Activated CD4-positive, alpha-beta T cell treated with anti-CD3 and anti-CD28 coated beads for 24 hours (primary cell): ENCODE measurements around the gene ARPC5.

Source experiments
- DNase-seq, 2 donors: peaks; one replicate each; pipeline ENCODE4 v3.0.0-alpha.2; 2020; ENCODE audit warnings: low read depth in 2 of 2

Gene ARPC5

DNA sequence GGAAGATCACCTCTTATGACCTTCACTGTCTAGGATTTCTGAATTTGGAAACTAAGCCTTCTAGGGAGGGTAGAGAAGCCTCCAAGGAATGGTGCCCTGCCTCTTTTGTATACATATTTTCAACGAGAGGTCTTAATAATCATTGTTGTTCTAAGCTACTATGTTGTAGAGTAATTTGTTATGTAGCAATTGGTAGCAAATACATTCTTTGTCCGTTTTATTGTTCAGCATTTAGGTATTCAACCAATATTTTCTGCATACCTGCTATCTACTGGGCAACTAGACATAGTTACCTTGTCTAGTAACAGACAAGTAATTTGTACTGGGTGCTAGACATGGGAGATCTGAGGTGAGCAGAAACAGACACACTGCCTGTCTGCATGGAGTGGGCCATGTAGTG lies 24.6 kb downstream of the ARPC5 start:
- DNase-seq, result no peak

- no peak for DNase-seq
Measured at GRCh38 chr1:183609759-183610452, 25.7 kb downstream of the ARPC5 start.

DNA sequence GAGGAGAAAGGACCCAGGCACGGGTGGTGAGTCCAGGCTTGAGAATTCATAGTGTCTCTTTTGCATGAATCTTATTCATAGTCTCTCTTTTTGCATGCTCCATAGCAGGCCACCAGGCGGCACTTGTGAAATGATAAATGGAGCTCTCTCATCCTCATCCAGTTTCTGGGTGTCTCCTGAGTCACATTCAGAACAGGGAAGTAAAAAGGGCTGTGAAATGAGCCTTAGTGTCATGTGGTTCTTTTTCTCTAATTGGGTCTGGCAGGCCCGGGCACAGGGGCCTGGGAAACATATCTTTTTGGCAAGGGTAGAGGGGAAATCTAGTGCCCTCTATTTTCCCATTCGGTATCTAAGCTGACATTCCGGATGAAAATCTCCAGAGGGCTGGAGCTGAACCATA lies 26.3 kb downstream of the ARPC5 start:
- DNase-seq, result no peak

DNA sequence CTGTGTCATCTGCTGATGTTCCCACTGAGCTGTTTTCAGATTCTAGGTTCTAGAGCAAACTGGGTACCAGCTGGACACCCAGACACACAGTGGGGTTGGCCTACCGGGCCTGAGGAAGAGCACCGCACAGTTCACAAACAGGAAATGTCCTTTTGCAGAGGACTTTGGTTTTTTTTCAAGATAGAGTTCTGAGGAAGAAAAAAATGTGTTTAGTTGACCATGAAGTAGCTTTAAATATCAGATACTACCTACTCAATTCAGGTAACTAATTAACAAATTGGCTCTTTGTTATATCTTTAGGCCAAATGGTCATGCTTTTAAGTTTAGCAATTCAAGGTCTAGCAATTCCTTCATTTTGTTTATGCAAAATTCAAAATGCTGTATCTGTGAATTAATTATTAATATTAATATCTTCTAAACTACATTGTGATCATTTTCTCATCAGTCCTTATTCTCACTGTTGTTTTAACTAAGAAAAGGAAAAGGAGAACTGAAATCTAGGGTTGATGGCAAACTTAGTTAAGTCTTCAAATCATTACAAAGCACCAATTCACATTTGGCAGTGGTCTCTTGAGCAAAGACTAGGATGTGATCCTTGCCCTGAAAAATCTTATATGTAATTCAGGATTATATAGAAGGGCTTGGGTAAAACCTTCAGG lies 28.1 kb downstream of the ARPC5 start:
- no peak for DNase-seq

DNA sequence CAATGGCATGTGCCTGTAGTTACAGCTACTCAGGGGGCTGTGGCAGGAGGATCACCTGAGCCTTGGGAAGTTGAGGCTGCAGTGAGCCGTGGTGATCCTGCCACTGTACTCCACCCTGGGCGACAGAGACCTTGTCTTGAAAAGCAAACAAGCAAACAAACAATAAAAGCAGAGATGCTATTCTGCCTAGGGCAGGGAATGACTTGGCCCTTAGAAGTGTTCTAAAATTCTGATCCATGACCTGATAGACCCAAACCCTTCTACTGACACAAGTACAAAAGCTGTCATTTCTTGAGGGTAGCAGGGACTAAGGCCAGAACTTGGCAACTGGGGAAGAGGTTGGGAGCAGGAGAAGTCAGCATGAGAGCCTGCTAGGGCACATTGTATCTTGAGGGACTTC lies 29.7 kb downstream of the ARPC5 start:
- DNase-seq, result no peak

DNA sequence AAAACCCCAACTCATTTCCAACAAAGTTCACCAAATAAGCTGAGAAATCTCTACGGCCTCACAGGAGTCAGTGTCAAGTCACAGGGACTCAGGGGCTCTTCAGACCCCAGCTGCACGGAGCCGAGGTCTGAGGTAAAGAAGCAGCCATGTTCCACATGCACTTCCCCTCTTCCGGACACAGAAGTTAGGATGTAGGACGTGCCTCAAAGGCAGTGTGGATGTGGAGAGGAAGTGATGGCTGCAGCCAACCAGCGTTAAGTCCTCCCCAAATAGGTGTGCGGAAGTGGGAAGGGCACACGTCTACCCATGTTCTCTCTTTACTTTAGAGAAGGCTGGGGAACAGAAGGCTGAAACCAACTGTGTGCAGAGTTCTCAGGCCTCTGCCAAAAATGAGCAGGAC lies 30.8 kb downstream of the ARPC5 start:
- DNase-seq, result no peak

DNA sequence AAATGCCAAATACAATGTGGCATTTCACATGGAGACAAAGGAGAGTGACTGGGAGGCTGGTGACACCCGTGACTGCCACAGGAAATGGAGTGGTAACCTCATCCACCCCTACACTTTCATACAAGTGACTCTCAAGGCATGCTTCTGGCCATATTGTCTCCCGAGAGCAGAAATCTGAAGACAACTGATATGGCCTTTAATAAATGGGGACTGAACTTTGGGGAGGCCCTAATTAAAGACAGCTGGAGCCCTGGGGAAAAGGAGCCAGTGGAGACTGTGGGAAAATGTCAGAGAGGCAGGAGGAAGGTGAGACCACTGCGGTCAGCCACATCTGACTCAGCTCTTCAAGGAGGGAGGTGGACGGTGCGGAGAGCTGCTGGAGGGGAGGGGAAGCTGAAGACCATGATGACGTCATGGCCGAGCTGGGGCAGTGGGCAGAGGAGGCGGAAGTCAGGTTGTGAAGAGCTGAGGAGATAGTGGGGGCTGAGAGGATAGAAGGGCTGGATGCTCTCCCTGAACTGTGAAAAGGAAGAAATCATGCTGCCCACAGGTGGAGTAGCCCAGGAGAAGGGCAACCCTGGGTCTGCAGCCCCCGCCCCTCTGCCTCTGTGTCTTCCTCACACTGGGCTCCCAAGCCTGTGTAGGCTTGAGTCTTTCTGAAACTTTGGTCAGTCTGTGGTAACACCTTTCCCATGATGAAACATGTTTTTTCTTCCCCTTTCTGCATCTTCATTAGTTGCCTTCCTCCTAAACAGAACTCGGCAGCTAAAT lies 31.4 kb downstream of the ARPC5 start:
- no peak for DNase-seq

- no peak for DNase-seq
Measured at GRCh38 chr1:183602510-183602909, 33.1 kb downstream of the ARPC5 start.

DNA sequence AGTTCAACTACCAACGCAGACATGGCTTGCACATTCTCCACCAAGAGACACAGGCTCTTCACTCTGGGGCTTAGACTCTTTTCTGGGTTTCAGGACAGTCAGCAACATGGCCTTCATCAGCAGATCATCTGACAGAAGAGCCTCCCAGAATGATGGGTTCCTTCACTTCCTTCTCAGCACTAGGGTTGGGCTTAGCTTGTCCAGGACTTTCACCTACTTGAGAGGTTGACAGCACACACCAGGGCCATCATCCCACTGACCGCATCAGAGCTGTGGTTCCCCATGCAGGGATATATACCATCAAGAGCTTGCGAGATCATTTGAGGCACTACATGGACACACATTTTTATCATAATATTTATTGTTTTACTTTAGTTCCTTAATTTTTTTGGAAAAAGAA lies 34.9 kb downstream of the ARPC5 start:
- no peak for DNase-seq

- DNase-seq, result no peak
Measured at GRCh38 chr1:183600136-183600535, 35.4 kb downstream of the ARPC5 start.

GRCh38 chr1:183598386-183598785 lies 37.2 kb downstream of the ARPC5 start:
- DNase-seq, result no peak

- no peak for DNase-seq
Measured at GRCh38 chr1:183597656-183598347, 37.8 kb downstream of the ARPC5 start.

DNA sequence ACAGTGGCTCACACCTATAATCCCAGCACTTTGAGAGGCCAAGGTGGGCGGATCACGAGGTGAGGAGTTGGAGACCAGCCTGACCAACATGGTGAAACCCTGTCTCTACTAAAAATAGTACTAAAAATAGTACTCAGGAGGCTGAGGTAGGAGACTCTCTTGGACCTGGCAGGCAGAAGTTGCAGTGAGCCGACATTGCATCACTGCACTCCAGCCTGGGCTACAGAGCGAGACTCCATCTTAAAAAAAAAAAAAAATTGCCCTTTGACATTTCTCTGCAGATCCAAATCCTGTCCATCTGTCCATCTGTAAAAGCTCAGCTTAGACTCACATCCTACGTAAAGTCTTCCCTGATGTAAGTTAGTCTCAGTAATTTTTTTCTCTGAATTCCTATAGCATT lies 39.1 kb downstream of the ARPC5 start:
- no peak for DNase-seq

- DNase-seq, result no peak
Measured at GRCh38 chr1:183595537-183595936, 40.0 kb downstream of the ARPC5 start.

- DNase-seq, result no peak
Measured at GRCh38 chr1:183593356-183593755, 42.2 kb downstream of the ARPC5 start.

DNA sequence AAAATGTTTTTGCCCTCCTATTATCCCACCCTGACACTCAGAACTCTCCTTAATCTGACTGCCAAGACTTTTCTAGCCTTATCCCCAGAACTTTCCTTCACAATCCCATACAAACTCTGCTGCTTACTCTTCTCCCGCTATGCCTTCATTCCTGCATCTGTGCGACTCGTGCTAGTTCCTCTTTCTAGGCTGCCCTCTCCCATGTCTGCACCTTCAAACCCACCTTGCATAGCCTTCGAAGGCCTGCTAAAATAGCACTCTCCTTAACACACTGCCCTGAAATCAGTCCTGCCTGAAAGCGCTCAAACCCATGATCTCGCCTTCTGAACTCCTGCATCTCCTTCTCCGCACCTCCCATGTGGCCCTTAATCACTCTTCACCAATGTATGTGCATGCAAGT lies 42.9 kb downstream of the ARPC5 start:
- no peak for DNase-seq

DNA sequence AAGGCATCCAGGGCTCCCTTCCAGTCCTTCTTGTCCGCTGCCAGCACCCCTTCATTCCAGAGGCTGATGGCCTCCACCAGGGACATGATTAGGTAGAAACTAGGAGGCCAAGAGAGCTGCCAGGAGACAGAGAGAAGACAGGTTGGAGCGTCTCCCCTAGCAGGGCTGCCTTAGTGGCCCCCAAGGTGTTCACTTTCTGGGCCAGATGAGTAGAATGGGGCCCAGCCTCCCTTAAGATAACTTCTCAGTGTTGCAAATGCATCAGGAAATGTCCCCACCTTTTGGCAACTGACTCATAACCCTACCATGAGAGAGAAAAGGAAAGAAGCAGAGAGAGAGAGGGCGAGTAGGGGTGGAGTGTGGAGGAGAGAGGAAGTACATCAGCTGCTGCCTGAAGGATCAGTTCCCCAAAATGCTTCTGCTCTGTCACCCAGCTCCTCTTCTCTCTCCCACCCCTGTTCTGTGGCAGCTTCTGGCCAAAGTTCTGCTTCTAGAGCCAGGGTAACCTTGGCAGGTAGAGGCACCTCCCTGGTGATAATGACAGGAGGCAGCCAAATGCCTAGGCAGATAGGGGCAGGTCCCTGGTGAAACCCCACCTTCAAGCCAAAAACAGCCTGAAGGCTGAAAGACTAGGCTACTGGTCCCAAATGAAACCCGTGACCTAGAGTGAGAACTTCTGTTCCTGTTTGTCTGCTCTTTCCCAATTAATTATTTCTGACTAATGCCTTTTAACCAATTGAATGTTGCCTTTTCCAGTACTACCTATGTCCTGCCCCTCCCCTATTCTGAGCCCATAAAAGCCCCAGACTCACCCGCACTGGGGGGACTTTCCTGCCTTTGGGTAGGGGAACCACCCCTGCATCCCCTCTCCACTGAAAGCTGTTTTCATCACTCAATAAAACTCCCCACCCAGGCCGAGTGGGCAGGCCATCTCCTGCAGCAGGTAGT lies 45.1 kb downstream of the ARPC5 start, which contains the start of gene NCF2:
TSS of gene NCF2 (minus strand) at position 216 of the 948 bp plus-strand sequence. CDS start at position 86, 130 bp downstream.
- no peak for DNase-seq

DNA sequence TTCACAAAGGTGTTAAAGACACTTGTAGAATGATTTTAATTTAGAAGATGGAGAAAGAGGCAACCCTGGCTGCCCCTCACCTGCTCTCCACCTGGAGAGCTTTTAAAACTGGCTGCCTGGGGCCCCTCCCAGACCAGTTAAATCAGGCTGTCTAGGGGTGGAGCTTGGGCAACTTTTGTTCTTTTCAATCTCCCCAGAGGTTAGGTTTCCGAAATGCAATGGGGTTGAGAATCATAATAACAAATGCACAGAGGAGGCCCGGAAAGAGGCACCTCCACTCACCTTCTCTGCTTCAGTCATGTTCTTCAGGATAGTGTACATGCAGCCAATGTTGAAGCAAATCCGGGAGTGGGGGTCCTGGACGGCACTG lies 45.7 kb downstream of the ARPC5 start:
- no peak for DNase-seq

DNA sequence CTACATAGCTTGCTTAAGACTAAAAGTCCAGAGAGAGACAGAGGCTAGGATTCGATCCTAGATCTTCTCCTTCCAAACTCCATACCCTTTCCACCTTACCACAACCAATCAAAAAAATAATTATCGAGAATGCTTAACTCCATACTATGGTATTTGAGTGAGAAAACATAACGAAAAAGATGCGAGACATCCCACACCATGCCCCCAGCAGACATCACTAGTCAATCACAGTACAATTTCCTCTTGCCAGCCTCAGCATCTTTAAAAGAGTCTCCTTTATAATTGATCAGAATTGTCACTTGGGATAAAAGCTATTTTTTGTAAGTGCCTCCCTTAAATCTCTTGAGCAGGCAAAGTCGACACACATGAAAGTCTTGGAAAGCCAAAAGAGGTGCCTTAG lies 46.2 kb downstream of the ARPC5 start:
- DNase-seq, result no peak

DNA sequence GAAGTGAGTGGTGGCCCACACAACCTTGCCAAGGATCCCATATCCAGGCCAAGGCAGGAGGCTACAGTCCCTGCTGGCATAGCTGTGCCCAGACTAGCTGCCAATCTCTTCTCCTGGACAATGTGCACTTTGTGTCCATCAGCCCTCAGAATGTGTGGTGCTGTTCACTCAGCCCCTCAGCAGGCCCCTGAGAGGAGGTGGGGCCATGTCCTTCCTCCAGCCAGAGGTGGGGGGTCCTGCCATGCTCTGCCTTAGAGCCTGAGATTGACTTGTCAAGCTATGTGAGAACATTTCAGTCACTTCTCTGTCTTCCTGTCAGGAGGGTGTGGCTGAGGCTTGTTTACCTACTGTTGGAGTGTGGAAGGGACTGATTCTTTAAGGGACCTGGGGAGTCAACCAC lies 46.8 kb downstream of the ARPC5 start:
- DNase-seq, result no peak

DNA sequence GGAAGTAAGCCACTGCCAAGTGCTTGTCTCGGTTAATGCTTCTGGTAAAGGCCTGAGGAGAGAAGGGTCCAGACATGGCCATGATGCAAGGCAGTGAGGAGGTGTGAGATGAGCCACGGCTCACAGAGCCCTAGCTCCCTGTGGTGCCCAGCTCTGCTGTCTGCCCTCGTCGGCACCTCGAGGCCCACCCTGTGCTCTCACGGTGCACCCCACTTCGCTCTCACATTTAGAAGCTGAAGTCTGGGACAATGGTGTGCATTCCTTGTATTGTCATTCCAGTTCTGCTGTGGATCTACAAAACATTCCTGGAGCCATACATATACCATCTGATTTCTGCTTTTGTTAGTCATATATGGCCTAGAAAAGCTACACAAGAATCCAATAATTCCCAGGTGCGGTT lies 48.7 kb downstream of the ARPC5 start:
- no peak for DNase-seq
